GM18508 (cell line): ENCODE measurements around the gene GLOD5.
"Not testable (repeated sequence)": the region's sequence is repeated elsewhere in the genome, so short reads cannot be mapped to it uniquely, and the experiment has no call there.

ENCODE experiments used
- ATAC-seq: cut with Tn5 transposase; IDR thresholded peaks from one replicate; pipeline ENCODE4 v1.9.1; 2021; ENCODE audit warnings: moderate number of reproducible peaks; ENCODE audit not compliant: insufficient read depth, unreplicated experiment

GLOD5 gene

DNA sequence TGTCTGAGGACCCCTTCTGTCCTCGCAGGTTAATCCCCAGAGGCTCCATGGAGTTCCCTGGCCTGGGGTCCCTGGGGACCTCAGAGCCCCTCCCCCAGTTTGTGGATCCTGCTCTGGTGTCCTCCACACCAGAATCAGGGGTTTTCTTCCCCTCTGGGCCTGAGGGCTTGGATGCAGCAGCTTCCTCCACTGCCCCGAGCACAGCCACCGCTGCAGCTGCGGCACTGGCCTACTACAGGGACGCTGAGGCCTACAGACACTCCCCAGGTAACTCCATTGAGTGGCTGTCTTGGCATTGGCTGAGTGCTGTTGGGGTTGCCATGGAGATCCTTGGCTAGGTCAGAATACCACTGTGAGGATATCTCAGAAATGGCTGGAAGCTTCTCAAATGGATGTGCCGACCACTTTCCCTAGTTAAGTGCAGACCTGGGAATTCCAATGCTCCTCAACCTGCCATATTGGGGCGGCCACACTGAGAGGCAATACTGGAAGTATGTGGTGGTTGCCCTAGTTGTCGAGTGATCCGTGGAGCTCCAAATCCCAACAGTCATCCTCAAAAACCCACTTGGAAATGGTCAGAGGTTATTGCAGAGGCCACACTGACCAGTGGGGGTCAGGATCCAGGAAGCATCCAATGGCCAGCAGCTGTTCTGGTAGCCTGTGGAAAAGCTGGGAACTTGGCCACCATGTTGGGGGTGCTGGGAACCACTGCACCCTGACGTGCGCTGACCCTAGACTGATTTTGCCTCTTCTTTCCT is 29.7 kb downstream of the GLOD5 start:
- no peak for ATAC-seq

DNA sequence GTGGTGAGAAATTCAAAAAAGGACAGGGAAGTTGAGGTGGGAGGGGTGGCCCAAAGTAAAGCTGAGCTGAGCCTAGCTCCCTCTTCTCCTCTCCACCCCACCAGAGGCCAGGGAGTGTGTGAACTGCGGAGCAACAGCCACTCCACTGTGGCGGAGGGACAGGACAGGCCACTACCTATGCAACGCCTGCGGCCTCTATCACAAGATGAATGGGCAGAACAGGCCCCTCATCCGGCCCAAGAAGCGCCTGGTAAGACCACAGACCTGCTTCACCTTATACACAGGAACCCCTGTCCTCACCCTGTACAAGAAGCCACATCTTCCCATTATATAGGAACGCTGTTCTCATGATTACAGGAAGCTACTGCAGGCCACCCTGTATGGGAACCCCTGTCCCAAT is 30.7 kb downstream of the GLOD5 start:
- ATAC-seq = no peak

DNA sequence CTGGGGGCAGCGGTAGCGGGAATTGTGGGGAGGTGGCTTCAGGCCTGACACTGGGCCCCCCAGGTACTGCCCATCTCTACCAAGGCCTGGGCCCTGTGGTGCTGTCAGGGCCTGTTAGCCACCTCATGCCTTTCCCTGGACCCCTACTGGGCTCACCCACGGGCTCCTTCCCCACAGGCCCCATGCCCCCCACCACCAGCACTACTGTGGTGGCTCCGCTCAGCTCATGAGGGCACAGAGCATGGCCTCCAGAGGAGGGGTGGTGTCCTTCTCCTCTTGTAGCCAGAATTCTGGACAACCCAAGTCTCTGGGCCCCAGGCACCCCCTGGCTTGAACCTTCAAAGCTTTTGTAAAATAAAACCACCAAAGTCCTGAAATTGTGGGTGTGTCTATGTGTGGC is 32.4 kb downstream of the GLOD5 start:
- ATAC-seq = no peak

DNA sequence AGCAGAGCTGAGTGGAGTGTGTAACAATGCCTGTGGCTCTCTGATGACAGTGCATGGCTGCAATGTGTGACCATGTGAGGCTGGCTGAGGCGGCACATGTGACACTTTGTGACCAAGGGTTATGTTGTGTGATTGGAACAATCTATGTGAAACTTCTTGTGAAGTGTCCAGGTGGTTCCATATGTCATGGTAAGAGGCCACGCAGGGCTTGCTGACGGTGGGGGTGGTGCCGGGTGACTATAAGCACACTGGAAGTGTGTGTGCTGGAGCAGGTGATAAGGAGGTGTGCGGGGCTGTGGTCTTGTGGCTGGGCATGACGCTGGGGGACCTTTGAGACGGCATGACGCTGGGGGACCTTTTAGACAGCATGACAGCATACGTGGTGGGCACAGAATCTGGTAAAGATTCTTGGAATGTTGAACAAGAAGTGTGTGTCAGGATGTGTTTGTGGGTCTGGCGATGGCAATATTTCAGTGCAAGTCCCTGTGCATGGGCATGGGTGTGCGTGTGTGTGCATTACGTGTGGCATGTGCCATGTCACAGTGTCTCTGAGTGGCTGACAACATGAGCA is 32.9 kb downstream of the GLOD5 start:
- ATAC-seq = no peak

DNA sequence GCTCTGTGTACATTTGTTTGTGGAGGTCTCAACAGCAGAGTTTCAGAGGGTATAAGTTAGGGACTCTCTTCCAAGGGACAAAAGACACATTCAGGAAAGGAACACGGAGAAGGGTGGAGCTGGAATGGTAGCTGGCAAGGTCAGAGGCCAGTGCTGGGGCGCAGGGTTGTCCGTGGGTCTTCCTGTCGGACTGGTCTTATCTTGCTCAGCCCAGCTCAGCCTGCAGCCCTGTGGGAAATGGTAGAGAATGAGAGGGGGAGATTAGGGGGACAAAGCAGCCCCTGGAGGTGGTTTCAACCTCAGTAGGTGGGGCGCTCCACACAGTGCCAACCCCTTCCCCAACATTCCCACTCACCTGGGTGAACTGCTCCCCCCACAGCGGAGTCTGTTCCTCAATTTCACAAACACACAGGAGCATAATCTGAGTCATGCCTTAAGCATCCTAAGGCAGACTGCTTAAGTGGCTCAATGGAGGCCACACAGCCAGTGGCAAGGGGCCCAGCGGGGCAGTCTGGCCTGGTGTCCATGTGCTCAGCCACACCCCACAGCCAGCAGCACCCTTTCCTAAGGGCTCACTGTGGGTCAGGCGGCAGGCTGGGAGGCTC is 33.5 kb downstream of the GLOD5 start:
- no peak for ATAC-seq

DNA sequence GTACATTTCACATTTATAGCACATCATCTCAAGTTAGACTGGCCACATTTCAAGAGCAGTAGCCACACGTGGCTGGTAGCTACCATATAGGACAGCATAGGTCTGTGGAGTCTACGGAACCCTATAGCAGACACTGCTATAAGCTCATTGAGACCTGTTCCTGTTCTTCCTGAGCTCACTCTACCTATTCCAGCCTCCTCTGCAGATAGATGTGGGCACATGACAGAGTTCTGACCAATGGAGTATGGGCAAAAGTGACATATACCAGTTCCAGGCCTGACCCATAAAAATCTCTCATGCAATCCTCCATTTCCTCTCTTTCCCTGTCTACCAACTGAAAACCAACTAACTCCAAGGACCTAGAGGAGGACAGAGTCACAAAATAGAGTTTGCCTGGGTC is 36.8 kb downstream of the GLOD5 start:
- no peak for ATAC-seq

DNA sequence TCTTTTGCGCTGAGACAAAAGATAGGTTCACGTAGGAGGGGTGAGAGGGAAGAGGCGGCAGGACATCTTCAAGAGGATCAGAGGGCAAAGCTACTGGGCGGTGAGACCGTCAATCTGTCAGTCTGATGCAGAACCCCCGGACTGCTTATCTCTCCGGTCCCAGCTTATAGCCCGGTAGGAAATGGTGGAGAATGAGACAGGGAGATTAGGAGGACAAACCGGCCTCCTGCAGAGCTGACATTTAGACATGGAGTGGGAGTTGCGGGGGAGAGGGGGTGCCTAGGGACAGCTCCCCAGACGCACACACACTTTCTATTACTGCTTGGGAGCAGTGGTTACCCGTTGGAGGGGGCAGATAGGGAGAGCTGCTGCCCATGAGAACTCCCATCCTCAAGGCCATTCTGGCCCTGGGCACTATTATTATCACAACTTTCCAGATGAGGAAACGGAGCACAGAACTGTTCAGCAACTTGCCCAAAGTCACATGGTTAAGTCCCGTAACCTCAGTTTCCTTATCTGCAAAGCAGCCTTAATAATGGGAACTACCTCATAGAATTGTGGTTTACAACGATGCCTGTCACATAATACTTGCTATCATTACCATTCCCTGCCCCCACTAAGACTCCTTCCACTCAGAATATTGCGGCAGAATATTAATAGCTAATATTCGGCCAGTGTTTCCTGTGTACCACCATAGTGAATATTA is 39.2 kb downstream of the GLOD5 start:
- ATAC-seq = no peak

DNA sequence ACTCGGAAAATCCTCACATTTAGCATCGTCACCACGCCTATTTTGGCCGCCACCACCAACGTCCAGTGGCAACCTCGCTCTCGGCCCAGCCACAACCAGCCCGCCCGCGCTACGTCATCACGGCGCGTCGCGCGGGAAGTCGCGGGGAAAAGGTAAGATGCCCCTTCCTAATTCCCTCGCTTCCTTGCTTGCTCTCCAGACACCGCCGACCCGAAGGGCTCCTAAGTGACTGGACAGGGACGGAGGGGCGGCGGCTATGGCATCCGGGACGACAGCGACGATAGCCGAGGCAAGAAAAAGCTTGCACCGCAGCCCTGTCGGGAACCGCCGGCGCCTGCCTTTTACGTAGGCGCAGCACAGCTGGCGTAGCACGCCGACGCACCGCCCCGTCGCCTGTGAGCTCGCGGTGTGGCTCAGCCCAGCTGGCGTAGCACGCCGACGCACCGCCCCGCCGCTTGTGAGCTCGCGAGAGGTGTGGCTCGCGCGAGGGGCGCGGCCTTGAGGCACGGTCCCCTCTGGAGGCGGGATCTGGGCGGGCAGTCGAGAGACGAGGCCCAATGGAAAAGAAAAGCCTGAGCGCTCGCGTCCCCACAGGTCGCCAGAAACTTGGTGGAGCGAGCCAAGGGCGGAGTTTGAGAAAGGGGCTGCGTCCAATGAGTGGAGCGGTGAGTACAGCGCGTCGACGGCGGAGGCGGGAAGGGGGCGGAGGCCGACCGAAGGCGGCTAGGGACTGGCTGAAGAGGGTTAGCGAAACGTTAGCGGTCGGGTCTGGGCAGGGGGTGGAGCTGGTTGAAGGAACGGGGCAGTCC is 39.9 kb downstream of the GLOD5 start, which contains the start of gene HDAC6:
TSS of gene HDAC6 (plus strand) at position 788 of the 809 bp plus-strand sequence. CDS start 626 bp downstream, outside the sequence.
- peak; percentile 76 for ATAC-seq

DNA sequence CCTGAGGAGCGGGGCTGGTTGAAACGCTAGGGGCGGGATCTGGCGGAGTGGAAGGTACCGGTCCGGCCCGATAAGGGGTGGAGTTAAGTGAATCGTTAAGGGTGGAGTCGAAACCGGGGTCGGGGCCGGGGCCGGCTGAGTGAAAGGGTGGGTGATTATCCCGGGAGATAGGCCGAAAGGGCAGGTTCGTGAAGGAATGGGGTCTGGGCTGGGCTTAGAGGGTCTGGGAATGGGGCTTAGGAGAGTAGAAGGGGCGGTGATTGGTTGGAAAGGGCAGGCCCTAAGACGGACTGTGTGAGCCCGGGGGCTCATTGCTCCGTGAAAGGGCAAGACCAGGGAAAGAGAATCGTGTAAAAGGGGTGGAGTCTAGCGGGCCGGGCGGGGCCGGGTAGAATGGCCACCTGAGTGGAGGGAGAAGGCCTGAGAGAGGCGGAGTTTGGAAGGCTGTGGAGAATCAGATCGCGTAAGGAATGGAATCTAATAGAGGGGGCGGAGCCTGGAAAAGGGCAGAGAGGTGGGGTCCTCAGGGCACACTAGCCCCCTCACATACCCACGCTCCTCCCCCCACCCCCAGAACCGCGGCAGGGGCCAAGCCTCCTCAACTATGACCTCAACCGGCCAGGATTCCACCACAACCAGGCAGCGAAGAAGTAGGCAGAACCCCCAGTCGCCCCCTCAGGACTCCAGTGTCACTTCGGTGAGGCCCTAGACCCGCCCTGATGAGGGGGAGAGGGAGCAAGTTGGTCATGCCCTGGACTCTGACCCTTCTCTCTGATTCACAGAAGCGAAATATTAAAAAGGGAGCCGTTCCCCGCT is 40.8 kb downstream of the GLOD5 start:
- ATAC-seq = peak; percentile 19

DNA sequence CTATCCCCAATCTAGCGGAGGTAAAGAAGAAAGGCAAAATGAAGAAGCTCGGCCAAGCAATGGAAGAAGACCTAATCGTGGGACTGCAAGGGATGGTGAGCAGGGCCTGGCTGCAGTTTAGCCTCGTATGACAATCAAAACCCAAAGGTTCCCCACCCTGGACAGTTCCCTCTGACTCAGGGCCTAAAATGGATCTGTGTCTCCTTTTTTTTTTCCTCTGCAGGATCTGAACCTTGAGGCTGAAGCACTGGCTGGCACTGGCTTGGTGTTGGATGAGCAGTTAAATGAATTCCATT is 41.3 kb downstream of the GLOD5 start:
- no peak for ATAC-seq

DNA sequence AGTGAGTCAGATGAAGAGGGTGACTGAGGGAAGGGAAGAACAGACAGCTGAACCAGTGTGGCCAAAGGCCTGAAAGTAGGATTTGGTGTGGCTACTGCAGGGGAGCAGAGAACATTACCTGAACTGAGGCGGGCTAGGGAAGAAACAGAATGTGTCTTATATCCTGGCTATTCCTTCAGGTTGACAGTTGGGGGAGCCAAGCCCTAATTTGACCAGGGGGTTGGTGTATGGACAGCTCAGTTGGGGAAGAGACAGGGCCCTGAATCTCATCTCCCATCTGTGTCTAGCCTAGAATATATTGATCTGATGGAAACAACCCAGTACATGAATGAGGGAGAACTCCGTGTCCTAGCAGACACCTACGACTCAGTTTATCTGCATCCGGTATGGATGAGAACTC is 44.5 kb downstream of the GLOD5 start:
- ATAC-seq = no peak

DNA sequence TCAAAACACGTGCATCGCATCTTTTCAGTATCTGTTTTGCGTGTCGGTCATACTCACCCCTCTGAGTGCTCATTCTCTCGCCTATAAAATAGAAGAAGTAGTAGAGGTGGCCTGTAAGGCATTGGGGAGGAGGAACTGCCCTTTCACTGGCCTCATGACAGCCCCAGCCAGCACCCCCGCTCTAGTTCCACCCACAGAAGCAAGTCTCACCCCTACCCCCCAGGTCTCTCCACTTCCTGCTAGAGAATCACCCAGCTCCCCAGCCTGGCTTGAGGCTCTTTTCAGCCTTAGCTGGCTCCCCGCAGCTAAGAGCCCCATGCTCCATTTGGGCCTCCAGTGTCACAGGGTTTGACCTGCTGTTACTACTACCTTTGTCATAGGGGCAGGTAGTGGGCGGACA is 52.1 kb downstream of the GLOD5 start:
- no peak for ATAC-seq

DNA sequence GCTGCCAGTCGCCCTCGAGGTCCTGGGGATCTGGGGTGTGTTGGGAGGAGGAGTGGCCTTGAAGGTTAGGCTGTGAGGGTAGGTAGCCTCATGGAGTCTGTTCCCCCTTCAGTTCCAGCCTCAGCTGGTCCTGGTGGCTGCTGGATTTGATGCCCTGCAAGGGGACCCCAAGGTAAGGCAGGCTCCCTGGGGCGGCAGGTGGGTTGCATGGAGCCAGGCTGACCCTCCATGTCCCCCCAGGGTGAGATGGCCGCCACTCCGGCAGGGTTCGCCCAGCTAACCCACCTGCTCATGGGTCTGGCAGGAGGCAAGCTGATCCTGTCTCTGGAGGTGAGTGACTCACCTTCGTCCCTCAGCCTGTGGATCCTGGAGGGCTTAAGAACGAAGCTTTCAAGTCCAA is 53.2 kb downstream of the GLOD5 start:
- no peak for ATAC-seq

DNA sequence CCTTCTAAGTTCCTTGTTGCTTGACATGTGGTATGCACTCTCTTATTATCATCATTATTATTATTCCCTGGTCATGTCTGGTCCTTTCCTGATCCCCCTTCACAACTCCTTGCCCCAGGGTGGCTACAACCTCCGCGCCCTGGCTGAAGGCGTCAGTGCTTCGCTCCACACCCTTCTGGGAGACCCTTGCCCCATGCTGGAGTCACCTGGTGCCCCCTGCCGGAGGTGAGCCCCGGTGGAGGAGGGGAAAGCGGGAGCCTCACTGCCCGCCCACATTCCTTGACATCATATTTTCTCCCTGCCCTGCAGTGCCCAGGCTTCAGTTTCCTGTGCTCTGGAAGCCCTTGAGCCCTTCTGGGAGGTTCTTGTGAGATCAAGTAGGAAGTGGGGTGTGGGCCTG is 53.7 kb downstream of the GLOD5 start:
- no peak for ATAC-seq

DNA sequence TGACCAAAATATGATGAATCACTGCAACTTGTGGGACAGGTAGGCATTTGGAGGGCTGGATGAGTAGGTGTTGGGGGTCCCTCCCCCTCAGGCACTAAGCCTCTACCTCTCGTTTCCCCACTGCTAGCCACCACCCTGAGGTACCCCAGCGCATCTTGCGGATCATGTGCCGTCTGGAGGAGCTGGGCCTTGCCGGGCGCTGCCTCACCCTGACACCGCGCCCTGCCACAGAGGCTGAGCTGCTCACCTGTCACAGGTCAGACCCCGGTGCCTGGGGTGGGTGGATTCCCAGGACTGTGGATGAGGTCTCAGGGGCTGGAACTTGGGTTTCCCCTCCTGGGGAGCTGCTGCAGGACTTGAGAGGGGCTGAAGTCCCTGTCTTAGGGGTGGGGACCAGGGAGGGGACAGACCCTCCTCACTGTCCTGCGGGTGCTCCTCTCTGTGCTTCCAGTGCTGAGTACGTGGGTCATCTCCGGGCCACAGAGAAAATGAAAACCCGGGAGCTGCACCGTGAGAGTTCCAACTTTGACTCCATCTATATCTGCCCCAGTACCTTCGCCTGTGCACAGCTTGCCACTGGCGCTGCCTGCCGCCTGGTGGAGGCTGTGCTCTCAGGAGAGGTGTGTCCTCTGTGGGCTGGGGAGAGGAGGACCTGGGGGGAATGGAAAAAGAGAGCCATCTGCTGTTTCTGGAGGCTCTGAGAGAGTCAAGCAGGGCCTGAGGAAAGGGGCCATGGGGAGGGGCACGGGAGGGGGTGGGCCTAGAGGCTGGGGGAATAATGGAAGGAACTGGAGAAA is 54.7 kb downstream of the GLOD5 start:
- ATAC-seq = no peak

DNA sequence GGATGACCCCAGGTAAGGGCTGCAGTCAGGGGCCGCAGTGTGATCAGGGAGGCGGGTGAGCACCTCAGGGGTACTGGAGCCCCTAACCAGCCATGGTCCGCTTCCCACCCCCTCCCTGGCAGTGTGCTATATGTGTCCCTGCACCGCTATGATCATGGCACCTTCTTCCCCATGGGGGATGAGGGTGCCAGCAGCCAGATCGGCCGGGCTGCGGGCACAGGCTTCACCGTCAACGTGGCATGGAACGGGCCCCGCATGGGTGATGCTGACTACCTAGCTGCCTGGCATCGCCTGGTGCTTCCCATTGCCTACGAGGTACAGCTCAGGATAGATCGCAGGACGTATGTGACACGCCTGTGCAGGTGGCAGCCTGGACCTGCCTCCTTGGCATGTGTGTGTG is 56.6 kb downstream of the GLOD5 start:
- ATAC-seq = no peak

DNA sequence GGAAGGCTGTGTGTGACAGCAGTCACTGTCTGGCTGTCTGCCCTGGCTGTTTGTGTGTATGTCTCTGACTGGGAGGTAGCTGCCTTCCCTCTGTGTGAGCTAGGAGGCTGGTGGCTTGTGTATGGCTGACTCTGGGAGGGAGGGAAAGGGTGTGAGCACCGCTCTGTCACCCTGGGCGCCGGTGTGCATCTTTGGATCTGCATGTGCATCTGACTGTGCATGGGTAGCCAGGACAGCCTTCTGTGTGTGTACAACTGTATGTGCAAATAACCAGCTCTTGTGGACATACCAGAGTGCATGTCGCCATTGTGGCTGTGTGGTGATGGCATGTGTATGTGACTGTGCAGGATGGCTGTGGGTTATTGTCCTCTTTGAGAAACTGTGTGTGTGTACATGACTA is 57.3 kb downstream of the GLOD5 start:
- ATAC-seq = no peak

DNA sequence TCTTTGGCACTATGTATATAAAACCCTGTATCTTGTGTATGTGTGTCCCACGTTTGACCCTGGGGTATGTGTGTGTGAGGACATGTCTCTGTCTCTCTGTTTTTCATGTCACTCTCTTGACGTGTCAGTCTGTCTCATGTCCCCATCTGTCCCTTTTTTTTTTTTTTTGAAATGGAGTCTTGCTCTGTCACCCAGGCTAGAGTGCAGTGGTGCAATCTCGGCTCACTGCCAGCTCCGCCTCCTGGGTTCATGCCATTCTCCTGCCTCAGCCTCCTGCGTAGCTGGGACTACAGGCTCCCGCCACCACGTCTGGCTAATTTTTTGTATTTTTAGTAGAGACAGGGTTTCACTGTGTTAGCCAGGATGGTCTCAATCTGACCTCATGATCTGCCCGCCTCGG is 57.8 kb downstream of the GLOD5 start:
- ATAC-seq = not testable (repeated sequence)

DNA sequence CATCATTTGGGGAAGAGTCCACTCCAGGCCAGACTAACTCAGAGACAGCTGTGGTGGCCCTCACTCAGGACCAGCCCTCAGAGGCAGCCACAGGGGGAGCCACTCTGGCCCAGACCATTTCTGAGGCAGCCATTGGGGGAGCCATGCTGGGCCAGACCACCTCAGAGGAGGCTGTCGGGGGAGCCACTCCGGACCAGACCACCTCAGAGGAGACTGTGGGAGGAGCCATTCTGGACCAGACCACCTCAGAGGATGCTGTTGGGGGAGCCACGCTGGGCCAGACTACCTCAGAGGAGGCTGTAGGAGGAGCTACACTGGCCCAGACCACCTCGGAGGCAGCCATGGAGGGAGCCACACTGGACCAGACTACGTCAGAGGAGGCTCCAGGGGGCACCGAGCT is 61.5 kb downstream of the GLOD5 start:
- no peak for ATAC-seq
